Measurements from ENCODE around the gene BEND7.

The BEND7 gene

GRCh38 chr10:13470270-13470669 lies 58.5 kb downstream of the BEND7 start:
- no peak overlapping the region for H3K27ac ChIP-seq (replicated peaks)
- TF ChIP-seq GABPA (IDR thresholded peaks at IDR 0.05; ENCODE audit: low read depth) (no peak), POLR2AphosphoS5 (IDR thresholded peaks at IDR 0.05; ENCODE audit: low read depth) (no peak), SPI1 (IDR thresholded peaks at IDR 0.05; ENCODE audit: borderline replicate concordance, low read depth) (no peak)
- TF ChIP-seq, protein P1, sequence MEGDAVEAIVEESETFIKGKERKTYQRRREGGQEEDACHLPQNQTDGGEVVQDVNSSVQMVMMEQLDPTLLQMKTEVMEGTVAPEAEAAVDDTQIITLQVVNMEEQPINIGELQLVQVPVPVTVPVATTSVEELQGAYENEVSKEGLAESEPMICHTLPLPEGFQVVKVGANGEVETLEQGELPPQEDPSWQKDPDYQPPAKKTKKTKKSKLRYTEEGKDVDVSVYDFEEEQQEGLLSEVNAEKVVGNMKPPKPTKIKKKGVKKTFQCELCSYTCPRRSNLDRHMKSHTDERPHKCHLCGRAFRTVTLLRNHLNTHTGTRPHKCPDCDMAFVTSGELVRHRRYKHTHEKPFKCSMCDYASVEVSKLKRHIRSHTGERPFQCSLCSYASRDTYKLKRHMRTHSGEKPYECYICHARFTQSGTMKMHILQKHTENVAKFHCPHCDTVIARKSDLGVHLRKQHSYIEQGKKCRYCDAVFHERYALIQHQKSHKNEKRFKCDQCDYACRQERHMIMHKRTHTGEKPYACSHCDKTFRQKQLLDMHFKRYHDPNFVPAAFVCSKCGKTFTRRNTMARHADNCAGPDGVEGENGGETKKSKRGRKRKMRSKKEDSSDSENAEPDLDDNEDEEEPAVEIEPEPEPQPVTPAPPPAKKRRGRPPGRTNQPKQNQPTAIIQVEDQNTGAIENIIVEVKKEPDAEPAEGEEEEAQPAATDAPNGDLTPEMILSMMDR (IDR thresholded peaks at IDR 0.05; ENCODE audit: insufficient read depth, low read length): no peak
- TF ChIP-seq, protein P2, sequence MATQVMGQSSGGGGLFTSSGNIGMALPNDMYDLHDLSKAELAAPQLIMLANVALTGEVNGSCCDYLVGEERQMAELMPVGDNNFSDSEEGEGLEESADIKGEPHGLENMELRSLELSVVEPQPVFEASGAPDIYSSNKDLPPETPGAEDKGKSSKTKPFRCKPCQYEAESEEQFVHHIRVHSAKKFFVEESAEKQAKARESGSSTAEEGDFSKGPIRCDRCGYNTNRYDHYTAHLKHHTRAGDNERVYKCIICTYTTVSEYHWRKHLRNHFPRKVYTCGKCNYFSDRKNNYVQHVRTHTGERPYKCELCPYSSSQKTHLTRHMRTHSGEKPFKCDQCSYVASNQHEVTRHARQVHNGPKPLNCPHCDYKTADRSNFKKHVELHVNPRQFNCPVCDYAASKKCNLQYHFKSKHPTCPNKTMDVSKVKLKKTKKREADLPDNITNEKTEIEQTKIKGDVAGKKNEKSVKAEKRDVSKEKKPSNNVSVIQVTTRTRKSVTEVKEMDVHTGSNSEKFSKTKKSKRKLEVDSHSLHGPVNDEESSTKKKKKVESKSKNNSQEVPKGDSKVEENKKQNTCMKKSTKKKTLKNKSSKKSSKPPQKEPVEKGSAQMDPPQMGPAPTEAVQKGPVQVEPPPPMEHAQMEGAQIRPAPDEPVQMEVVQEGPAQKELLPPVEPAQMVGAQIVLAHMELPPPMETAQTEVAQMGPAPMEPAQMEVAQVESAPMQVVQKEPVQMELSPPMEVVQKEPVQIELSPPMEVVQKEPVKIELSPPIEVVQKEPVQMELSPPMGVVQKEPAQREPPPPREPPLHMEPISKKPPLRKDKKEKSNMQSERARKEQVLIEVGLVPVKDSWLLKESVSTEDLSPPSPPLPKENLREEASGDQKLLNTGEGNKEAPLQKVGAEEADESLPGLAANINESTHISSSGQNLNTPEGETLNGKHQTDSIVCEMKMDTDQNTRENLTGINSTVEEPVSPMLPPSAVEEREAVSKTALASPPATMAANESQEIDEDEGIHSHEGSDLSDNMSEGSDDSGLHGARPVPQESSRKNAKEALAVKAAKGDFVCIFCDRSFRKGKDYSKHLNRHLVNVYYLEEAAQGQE (IDR thresholded peaks at IDR 0.05; ENCODE audit: insufficient replicate concordance, low read depth): no peak
- DNase-seq (ENCODE audit: low read depth in 1 of 2, low spot score in 1 of 2): no peak

GRCh38 chr10:13462551-13462950 lies 66.3 kb downstream of the BEND7 start:
- Histone ChIP-seq H3K27ac (replicated peaks) (no peak overlapping the region), H3K27me3 (ENCODE audit: insufficient read depth, poor library complexity, severe bottlenecking) (no peaks in the 10 kb centered on the region), H3K4me3 (replicated peaks; ENCODE audit: insufficient read depth, low read length) (no peak overlapping the region)
- TF ChIP-seq GABPA (IDR thresholded peaks at IDR 0.05; ENCODE audit: low read depth): no peak
- no peak for TF ChIP-seq POLR2AphosphoS5 (IDR thresholded peaks at IDR 0.05; ENCODE audit: low read depth)
- TF ChIP-seq, protein P2 (IDR thresholded peaks at IDR 0.05; ENCODE audit: insufficient replicate concordance, low read depth): no peak
- no peak for TF ChIP-seq SPI1 (IDR thresholded peaks at IDR 0.05; ENCODE audit: borderline replicate concordance, low read depth)
- TF ChIP-seq, protein P1 (IDR thresholded peaks at IDR 0.05; ENCODE audit: insufficient read depth, low read length): no peak
- no peak for DNase-seq (ENCODE audit: low read depth in 1 of 2, low spot score in 1 of 2)

More at GRCh38 chr10:13470270-13470669, 58.5 kb downstream of the BEND7 start:
- no peak overlapping the region for H3K4me3 ChIP-seq (replicated peaks; ENCODE audit: insufficient read depth, low read length)
- no peaks in the 10 kb centered on the region for H3K27me3 ChIP-seq (ENCODE audit: insufficient read depth, poor library complexity, severe bottlenecking)

GRCh38 chr10:13458687-13459012 lies 70.2 kb downstream of the BEND7 start:
- DNase-seq (ENCODE audit: low read depth in 1 of 2, low spot score in 1 of 2): no peak
- no peaks in the 10 kb centered on the region for H3K27me3 ChIP-seq (ENCODE audit: insufficient read depth, poor library complexity, severe bottlenecking)
- no peak overlapping the region for H3K27ac ChIP-seq (replicated peaks)

More at GRCh38 chr10:13458687-13459012, 70.2 kb downstream of the BEND7 start:
- H3K4me3 ChIP-seq (replicated peaks; ENCODE audit: insufficient read depth, low read length): no peak overlapping the region
- TF ChIP-seq, protein P2 (IDR thresholded peaks at IDR 0.05; ENCODE audit: insufficient replicate concordance, low read depth): no peak
- TF ChIP-seq SPI1 (IDR thresholded peaks at IDR 0.05; ENCODE audit: borderline replicate concordance, low read depth) (no peak), GABPA (IDR thresholded peaks at IDR 0.05; ENCODE audit: low read depth) (no peak), POLR2AphosphoS5 (IDR thresholded peaks at IDR 0.05; ENCODE audit: low read depth) (no peak)
- TF ChIP-seq, protein P1 (IDR thresholded peaks at IDR 0.05; ENCODE audit: insufficient read depth, low read length): no peak
